Neural cell (in vitro differentiated cells): Measurements from ENCODE around the gene SLC13A2.

Experiments used
- CTCF ChIP-seq: fragments of 450-650 bp; IDR thresholded peaks from 2 replicates; pipeline ENCODE4 v1.5.1; 2014; ENCODE audit warnings: antibody characterized with exemption, mild to moderate bottlenecking, moderate library complexity; ENCODE audit not compliant: poor library complexity, severe bottlenecking
- EZH2 ChIP-seq: fragments of 200-600, 300-800 bp; shearing (Covaris generic), sonication (generic); IDR thresholded peaks from 2 replicates; pipeline ENCODE4 v1.6.1; 2014; ENCODE audit warnings: antibody characterized with exemption, low read length, borderline replicate concordance, mild to moderate bottlenecking; ENCODE audit not compliant: insufficient read depth, poor library complexity, severe bottlenecking
- POLR2AphosphoS5 ChIP-seq: IDR thresholded peaks from 2 replicates; pipeline ENCODE4 v1.6.1; 2012
- SMC3 ChIP-seq: fragments of 450-650 bp; conservative IDR thresholded peaks from 2 replicates; pipeline ENCODE4 v1.6.1; 2014; ENCODE audit warnings: antibody characterized with exemption, mild to moderate bottlenecking, moderate library complexity; ENCODE audit not compliant: poor library complexity

GRCh38 chr17:28545787-28546415 is 72.5 kb downstream of the SLC13A2 start:
- TF ChIP-seq EZH2 = no peak
- no peak for TF ChIP-seq CTCF
- TF ChIP-seq POLR2AphosphoS5 = no peak
- TF ChIP-seq SMC3 = no peak
